Measurements from ENCODE around the gene RYR2.

DNA sequence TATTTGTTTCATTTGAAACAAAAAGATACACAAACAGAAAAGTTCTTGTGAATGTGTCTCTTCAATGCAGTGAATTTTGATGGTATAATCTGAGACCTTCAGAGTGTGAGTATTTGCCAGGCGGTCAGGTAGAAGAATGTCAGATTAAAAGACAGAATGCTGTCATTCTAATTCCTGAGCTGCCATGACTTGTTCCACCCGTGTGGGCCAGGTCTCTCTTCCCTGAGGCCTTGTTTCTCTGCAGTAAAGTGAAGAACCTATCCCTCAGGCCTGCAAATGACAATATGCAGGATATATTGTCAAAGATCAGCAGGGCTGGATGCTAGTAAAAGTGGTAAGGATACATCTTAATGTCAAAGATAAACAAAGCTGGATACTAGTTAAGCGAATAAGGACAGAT, 737.4 kb downstream of the RYR2 start:
- TF ChIP-seq EP300 (IDR thresholded peaks at IDR 0.05), result no peak
- no peak for TF ChIP-seq CTCF (IDR thresholded peaks at IDR 0.05)
- no peak for TF ChIP-seq POLR2A (IDR thresholded peaks at IDR 0.05)

All from tibial nerve (tissue), 4 donors.